ENCODE results near the gene BANP.
"Not testable (repeated sequence)": the region's sequence is repeated elsewhere in the genome, so short reads cannot be mapped to it uniquely, and the experiment has no call there.

Gene BANP

DNA sequence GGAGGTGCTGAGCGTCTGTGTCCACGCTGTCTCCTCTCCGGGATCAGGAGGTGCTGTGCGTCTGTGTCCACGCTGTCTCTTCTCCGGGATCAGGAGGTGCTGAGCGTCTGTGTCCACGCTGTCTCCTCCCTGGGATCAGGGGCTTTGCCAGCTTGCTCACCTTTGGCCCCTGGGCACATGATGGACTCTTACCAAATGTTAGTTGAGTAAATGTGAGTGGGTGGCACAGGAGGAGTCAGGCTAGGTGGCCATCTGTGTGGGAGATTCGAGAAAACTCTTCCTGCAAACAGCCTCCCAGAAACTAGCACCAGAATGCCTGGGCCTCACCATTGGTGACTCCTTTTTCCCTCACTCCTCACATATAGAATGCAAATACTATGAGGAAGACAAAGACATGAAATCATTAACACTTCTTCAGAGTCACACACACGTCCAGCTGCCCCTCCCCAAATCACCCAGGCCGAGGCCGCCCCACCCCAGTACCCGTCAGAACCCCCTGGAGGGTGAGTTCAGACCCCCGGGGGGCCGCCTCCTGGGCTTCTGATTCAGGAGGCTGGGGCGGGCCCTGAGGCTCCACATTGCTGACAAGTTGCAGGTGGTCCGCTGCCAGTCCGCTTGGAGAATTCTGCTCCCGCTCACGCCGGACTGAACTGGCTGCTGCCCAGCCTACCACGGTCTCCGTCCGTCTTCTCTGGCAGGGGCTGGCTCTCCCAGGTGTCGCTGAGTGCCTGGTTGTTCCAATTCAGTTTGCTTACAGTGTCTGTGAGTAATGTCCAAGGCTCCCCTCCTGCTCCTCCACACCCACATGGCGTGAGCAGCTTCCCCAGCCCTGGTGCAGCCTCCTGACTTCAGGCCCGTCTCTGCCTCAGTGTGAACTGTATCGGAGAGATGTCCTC is 158.7 kb downstream of the BANP start:
- not testable (repeated sequence) for DNase-seq

DNA sequence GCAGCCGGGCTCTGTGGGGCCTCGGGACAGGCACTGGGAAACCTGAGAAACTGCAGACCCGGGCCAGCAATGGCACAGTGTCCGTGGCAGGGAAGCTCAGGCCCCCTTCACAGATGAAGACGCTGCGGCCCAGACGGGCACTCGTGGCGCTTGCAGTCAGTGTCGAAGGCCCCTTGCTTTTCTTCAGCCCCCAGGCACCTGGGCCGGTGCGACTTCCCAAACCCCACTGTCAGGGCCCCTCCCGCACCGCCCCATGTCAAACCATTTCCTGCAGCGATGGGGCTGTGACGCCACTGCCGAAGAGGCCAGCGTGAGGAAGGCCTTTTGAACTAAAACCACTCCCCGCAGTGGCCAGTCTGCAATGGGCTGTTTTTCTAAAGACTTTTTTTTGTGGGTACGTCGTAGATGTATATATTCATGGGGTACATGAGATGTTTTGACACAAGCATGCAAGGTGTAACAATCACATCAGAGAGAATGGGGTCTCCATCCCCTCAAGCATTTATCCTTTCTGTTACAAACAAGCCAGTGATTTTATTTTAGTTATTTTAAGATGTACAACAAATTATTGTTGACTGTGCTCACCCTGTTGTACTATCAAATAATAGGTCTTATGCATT is 159.8 kb downstream of the BANP start:
- not testable (repeated sequence) for DNase-seq

GRCh38 chr16:88111976-88112375 is 160.7 kb downstream of the BANP start:
- DNase-seq: not testable (repeated sequence)

GRCh38 chr16:88113545-88114045 is 162.4 kb downstream of the BANP start:
- no peak for DNase-seq

DNA sequence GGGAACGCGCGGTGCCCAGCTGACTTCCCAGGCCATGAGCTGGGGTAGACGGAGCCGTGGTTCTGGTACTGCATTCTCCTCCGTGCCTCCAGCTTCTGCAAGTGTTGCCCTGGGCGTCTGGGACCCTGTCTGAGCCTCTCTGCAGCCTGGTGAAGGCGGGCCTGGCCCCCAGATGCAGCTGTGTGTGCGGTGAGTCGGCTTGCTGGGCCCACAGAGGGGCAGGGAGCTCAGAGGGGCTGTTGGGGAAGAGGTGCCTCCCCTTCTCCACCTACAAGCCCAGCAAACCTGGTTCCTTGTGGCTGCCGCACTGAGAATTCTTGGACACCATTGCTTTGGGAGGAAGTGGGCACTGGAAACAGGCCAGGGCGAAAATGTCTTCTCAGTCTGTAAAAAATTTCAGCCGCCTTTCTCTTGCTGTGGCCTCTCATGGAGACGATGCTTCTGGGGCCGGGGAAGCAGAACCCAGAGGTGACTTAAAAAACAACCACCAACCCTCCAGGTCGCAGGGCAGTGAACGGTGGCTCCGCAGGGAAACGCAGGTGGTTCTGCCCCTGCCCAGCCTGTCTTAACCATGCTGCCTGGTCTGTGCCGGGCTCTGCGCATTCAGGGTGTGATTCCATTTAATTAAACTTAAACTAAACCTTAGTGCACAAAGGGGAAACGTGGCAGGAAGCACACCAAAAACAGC is 163.5 kb downstream of the BANP start:
- DNase-seq: not testable (repeated sequence)

GRCh38 chr16:88116121-88116520 is 164.9 kb downstream of the BANP start:
- no peak for DNase-seq

- DNase-seq: no peak
Measured at GRCh38 chr16:88117476-88117868, 166.2 kb downstream of the BANP start.

DNA sequence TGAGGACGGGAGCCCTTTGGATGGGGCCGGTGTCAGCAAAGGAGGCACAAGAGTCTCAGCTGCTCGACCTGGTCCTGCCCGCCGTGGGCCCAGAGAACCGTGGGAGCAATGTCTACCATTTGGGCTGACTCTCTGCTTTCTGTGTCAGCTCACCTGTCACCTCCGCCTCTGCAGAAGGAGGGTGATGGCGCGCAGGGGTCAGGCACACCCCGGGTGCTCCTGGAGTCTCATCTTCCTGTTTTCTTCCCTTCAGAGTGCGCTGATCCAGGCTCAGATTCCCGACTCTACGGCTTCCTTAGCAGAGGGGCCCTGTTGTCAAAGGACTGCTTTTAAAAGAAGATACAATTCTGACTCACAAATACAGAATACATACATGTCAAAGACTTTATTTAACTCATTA is 167.1 kb downstream of the BANP start:
- DNase-seq: no peak

DNA sequence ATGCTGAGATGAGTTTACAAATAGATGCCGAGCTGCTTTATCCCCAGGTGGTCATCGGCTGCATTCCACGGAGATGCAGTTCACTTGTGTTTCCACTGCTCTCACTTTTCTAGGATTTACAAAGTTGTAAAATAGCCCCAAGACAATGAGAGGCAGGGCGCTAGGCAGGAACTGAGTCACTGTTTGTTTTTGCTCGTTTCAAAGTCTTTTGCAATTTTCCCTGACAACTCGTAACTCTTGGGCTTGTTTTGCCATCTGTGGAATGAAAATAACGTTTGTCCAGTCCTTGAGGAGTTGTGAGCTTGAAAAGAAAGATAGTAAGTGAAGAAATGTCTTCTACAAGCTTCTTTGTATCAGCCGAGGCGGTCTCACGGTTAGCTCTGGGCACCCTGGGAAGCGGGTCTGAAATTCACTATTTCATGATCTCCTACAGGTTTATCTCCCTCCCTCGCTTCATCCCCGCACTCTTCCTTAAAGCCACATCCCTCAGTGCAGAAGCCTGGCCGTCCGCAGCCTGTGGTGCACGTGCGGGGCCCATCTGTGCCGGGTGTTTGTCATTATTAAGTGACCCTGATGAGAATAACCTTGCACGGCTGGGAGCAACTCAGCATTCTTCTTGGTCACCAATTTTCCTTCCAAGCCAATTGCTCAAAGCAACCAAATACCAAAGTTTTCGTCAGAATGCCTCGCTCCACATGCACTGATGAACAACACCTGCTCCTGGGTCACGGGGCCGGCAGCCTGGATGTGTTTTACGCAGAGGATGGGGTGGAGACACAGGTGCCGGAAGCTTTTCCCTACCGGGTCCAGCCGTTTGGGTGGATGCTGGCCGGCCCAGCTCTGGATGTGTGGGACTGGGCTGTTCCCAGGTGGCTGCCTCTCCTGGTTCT is 167.9 kb downstream of the BANP start:
- peak; percentile 63 for DNase-seq

GRCh38 chr16:88119881-88120751 is 168.9 kb downstream of the BANP start:
- peak; percentile 66 for DNase-seq

DNA sequence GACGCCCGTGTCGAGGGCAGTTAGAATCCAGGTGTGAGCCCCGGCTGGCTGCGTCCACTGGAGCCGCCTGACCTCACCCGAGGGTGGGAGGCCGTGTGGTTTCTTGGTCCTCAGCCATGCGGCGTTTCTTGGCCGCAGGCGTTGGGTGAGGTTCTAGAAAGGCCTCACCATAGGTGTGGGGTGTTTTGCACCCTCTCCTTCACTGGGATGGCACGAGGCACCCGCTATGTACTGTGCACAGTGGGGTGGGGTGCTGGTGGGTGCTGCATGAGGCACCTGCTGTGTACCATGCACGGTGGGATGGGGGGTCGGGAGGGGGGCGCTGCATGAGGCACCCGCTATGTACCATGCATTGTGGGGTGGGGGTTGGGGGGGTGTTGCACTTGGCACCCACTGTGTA is 169.6 kb downstream of the BANP start:
- no peak for DNase-seq

DNA sequence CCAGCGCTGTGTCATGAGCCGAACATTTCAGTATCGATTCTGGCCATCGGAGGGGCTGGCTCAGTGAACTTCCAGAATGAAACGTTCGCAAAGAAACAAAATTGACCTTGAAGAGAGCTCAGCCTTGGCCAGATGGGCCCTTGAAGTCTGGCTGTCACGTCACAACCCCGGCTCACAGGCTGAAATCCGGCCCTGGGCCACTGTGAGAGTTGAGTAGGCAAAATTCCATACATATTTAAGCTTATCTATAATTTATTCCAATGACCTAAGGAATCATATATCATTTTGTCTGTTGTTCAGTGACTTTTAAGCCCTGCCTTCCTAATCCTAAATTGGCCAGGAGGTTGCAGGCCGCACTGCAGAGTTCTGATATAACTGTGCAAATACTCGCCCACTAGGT is 170.2 kb downstream of the BANP start:
- not testable (repeated sequence) for DNase-seq

GRCh38 chr16:88121886-88122580 is 170.8 kb downstream of the BANP start:
- no peak for DNase-seq
